ENCODE data around the gene RFNG.

Gene RFNG

DNA sequence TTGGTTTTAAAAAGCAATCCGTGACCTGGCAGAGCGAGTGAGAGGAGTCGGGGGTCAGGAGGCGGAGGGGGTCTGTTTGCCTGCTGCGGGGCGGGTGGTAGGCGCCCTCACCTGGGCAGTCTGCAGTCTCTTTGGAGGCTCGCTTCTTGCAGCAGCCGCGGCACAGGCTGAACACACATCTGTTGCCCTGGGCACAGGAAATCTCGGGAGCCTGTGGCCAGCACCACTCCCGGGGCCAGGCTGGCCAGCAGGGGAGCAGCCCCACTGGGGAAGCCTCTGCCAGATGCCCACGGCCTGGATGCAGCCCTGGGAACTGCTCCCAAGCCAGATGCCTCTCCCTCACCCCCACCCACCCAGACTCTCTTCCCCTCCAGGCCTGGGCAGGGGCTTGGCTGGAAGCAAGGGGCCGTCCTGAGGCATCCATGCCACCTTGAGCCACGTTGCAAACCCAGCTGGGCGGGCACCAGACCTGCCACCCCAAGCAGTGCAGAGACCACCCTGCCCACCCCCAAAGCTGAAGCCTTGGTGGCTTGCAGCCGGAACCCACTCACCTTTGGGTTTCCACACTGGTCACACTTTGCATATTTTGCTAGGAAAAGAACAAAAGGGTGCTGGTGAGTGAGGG, 6.7 kb upstream of the RFNG start:
- no peak for DNase-seq (ENCODE audit: low spot score)

- no peak for DNase-seq (ENCODE audit: low spot score)
Measured at GRCh38 chr17:82056729-82057621, 5.4 kb upstream of the RFNG start.

DNA sequence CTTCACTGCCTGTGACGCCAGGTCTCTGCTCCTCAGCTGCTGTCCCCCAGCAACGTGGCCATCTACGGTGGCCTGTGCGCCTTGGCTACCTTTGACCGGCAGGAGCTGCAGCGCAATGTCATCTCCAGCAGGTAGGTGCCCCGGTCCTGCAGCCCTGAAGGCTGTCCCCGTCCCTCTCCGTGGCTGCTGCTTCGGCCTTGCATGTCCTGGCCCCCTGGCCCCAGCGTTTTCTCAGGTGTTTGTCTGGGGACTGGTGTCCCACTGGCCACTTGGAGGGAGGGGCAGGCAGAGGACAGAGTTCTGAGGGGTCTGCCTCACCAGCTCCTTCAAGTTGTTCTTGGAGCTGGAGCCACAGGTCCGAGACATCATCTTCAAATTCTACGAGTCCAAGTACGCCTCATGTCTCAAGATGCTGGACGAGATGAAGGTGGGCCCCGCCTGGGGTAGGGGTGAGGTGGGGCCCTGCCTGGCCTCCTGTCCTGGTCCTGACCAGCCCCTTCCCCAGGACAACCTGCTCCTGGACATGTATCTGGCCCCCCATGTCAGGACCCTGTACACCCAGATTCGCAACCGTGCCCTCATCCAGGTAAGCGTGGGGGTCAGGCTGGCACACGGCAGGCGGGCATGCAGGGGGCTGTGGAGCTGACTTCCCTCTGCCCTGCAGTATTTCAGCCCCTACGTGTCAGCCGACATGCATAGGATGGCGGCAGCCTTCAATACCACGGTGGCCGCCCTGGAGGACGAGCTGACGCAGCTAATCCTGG, 4.5 kb upstream of the RFNG start:
- no peak for DNase-seq (ENCODE audit: low spot score)

DNA sequence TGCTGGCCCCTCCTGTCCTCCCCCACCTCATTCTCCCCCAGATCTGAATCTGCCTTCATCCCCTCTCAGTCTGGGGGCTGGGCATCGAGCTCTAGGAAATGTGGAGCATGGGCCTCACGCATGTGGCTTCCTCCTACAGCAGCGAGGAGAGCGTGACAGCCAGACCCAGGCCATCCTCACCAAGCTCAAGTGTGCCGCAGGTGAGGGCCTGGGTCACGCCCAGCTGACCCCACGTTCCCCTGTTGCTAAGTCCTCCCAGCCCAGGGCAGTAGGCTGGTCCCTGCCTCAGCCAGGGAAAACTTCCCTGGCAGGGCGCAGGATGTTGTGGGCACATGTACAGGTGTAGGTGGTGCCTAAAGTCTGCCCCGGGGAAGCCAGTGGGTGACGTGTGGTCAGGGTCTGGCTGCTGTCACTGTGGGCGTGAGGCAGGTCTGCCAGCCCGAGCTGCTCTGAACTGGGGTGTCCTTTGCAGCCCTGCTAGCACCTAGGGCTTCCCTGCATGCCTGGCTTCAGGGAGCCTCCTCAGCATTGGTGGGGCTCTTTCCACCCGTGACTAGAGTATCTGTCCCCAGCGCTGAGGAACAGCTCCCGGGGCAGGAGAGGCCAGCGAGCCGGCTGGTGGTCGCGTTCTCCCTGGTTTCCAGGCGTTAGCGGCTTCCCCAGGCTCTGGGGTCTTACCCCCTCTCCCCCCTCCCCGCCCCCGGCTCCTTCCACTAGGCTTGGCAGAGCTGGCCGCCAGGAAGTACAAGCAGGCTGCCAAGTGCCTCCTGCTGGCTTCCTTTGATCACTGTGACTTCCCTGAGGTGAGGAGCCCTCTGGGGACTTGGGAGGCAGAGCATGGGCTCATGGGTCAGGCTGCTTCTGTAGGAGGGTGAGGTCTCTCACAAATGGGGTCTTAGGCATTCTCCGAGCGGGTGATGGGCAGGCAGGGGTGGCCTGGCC, 3.7 kb upstream of the RFNG start:
- no peak for DNase-seq (ENCODE audit: low spot score)

GRCh38 chr17:82054351-82055022, 2.9 kb upstream of the RFNG start:
- no peak for DNase-seq (ENCODE audit: low spot score)

DNA sequence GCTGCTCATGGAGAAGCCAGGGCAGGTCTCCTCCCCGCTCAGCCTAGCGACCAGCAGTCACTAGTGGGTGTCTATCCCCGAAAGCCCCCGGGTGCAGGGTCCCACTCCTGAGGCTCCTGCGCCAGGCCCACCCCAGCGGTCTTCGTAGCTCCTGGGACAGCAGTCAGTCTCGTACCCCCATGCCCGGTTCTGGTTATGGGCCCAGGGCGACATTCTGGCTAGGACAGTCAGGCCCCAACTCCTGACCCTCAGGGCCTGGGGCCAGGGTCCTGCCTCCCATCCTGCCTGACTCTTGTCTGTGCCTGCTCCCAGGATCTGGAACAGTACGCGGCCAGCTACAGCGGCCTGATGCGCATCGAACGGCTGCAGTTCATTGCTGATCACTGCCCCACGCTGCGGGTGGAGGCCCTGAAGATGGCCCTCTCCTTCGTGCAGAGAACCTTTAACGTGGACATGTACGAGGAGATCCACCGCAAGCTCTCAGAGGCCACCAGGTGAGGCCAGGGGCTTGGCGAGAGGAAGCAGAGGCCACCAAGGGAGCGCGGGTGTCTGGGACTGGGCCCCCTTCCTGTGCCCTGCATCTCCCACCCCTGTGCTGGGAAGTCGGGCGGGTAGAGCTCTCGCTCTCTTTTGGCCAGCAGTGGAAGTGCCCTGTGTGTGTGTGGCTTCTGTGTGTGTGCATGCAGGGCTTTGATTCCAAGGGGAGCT, 2.1 kb upstream of the RFNG start:
- DNase-seq (ENCODE audit: low spot score): no peak

GRCh38 chr17:82053130-82053529, 1.5 kb upstream of the RFNG start:
- DNase-seq (ENCODE audit: low spot score): no peak

DNA sequence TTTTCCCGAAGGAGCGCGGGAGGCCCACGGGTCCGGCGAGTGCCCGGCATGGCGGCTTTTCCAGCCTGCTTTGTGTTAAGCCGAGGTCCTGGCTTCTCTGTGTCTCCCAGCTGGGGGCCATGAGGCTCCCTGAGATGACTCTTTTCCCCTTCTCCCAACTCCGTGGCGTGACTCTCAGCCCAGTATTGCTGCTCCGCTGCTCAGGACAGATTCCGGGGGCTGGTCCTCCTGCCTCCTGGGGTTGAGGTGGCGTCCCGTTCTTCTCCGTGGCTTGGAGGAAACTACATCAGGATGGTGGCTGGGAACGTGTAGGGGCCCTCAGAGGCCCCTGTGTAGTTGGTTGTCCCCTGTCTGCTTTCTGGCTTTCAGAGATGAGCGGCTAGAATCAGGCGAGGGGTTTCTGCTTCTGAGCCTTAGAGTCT, 1.0 kb upstream of the RFNG start:
- no peak for DNase-seq (ENCODE audit: low spot score)

GRCh38 chr17:82050761-82051641, 610 bp downstream of the RFNG start:
- DNase-seq (ENCODE audit: low spot score): no peak

DNA sequence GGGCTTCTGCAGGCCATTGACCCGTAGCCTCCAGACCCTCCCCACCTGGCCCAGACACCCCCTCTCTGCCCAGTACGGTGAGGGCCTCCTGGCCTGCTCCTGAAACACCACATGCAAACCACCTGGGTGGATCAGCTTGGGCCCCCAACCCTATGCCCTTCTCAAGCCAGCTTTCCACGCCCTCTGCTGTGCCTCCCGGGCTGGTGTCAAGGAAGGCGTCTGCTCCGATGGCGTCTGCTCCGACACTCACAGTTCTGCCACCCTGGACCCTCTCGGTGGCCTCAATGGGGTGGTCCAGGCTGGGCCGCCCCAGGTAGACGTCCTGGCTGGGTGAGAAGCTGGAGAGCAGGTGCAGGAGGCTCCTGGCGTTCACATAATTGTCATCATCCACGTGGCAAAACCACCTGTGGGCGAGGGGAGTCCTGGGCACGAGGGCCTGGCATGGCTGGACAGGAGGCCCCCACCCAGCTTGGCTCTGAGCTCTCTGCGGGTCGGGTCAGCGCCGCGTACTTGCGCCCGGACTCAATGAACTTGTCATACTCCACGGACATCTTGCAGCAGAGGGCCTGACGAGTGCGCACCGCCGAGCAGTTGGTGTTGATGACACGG, 1.4 kb downstream of the RFNG start:
- no peak for DNase-seq (ENCODE audit: low spot score)

- no peak for DNase-seq (ENCODE audit: low spot score)
Measured at GRCh38 chr17:82049521-82049971, 2.1 kb downstream of the RFNG start.

GRCh38 chr17:82049106-82049505, 2.5 kb downstream of the RFNG start:
- DNase-seq (ENCODE audit: low spot score): no peak

DNA sequence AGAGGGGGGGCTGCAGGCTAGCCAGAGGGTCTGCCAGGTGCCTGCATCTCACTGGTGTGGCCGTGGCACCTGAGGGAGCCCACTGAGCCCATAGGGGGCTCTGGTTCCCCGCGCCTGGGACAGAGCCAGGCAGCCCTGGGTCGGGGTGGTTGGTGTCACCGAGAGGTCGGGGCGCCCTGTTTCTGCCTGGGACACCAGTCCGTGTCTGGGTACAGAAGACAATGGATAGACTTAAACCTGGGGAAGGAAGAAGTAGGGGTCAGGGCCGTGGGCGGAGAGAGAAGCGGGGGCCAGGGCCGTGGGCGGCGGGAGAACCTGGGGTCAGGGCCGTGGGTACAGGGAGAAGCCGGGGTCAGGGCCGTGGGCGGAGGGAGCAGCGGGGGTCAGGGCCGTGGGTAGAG, 3.0 kb downstream of the RFNG start:
- no peak for DNase-seq (ENCODE audit: low spot score)

- no peak for DNase-seq (ENCODE audit: low spot score)
Measured at GRCh38 chr17:82047914-82048570, 3.6 kb downstream of the RFNG start.

GRCh38 chr17:82047379-82047778, 4.2 kb downstream of the RFNG start:
- DNase-seq (ENCODE audit: low spot score): no peak

- no peak for DNase-seq (ENCODE audit: low spot score)
Measured at GRCh38 chr17:82046903-82047302, 4.7 kb downstream of the RFNG start.

GRCh38 chr17:82045936-82046484, 5.6 kb downstream of the RFNG start:
- no peak for DNase-seq (ENCODE audit: low spot score)

DNA sequence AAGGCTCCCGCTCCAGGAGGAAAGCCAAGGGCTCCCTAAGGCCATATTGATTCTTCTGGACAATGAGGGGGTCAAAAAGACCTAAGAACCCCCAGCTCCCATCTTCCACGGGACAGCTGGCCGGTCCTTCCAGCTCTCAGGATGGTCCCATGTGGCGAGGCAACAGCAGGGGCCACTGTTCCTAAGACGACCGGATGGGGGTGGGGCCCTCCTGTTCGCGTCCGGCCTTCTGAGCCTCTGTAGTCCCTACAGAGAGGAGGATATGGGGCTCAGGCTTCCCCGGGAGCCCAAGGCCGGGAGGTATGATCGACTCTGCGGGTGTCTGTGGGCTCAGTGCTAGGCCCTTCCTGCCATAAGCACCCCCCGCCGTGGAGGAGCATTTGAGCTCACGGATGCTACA, 8.1 kb downstream of the RFNG start:
- no peak for DNase-seq (ENCODE audit: low spot score)
